Measurements from ENCODE around the gene PQBP1.
A peak's percentile ranks its signal among the peaks of the same experiment; 100 is the strongest.

PQBP1 gene

DNA sequence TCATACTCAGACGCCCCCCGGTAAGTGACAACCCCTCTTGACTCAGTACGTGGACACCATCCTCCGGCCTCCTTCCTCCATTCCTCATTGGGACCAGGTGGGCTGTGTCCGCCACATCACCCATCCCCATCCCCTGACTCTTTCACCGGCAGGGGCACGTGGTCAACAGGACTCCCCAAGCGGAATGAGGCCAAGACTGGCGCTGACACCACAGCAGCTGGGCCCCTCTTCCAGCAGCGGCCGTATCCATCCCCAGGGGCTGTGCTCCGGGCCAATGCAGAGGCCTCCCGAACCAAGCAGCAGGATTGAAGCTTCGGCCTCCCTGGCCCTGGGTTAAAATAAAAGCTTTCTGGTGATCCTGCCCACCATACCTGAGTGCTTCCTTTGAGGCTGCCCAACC, 5.0 kb downstream of the PQBP1 start:
- no peak for DNase-seq

DNA sequence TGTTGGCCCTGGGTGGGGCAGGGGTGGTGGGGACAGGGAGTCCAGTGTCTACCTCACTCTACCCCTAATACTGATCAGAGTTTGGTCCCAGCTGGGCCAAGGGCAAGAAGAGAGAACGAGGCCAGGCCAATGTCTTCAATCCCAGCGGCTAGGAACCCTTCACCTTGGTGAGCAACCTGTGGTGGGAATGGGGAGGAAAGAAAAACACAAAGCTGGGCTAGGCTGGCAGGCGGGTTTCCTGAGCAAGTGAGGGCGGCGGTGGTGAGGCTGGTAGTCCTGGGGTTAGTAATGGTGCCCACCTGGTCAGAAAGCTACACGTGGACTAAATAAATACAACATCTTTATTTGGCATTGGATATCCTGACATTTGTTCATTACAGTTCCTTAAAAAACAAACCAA, 5.6 kb downstream of the PQBP1 start:
- DNase-seq: no peak

DNA sequence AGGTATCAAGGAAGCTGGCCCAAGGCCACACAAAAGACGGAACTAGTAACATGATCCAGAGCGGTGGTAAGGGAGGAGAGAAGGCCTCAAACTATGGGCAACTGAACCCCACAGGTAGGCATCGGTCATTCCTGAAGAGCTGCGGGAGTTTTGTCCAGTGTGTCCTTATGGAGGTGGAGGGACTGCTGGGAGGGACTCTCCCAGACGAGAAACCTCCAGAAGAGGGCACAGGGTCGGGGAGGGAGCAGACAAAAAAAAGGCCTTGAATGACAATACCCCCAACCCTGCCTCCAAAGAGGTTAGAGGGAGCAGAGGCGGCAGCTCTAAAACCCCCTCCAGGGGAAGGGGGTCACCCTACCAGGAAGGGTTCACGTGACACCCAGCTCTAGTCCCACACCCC, 6.5 kb downstream of the PQBP1 start:
- DNase-seq: no peak

DNA sequence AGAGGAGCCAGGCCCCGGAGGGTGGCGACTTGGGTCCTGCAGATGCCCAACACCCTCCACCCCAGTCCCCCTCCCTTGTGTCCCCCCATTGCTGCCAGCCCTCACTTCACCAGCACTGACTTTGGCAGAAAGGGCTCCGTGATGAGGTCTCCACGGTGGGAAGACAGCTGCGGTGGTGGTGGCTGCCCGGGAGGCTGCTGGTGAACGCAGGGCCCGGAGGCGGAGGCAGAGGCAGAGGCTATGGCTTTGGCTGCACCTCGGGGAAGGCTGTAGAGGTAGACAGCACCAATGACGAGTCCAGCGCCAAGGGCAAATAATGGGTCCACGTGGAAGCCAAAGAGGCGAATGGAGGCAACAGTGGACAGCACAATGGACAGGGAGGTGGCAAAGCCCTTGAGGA, 6.9 kb downstream of the PQBP1 start:
- DNase-seq: no peak

DNA sequence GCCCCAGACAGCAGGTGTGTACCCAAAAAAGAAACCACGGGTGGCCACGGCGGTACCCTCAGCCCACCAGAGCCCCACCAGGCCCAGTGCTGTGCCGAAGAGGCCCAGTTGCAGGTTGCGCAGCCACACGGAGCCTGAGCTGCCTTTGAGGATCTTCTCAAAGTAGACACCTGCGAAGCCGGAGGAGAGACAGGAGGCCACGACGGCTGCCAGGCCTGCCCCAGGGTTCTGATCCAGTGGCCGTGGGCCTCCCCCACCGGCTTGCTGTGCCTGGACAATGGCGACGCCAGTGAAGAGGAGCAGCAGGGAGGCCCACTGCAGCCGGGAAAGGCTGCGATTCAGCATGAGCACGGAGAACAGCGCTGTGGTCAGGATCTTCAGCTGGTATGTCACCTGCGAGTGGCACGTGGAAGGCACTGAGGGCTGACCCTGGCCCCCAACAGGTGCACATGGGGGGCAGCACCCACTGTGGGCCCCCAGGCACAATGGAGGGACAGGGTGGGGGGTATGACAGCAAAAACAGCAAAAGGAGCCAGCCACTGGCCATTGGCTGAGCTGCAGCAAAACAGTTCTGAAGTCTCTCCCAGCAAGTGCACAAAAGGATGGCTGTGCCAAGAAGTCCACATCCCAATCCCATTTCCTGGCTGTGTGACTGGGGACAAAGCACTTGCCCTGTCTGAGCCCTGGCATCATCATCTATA, 7.5 kb downstream of the PQBP1 start:
- DNase-seq: no peak

DNA sequence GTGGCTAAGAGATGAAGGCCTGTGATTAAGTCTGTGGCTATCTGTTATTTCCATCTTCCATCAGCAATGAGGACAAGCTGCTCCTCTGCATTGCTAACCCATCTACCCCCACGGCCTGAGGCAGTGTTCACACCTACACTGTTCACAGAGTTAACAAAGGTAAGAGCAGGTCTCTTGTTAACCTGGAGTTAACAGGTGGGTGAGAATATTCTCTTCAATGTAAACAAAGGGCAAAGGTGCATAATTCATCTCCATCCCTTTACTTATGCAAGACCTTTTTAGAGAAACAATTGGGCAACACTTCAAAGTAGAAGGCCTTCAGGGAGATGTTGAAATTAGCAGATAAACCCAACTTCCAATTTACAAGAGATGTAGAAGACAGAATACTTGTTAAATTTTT, 10.9 kb downstream of the PQBP1 start:
- no peak for DNase-seq

DNA sequence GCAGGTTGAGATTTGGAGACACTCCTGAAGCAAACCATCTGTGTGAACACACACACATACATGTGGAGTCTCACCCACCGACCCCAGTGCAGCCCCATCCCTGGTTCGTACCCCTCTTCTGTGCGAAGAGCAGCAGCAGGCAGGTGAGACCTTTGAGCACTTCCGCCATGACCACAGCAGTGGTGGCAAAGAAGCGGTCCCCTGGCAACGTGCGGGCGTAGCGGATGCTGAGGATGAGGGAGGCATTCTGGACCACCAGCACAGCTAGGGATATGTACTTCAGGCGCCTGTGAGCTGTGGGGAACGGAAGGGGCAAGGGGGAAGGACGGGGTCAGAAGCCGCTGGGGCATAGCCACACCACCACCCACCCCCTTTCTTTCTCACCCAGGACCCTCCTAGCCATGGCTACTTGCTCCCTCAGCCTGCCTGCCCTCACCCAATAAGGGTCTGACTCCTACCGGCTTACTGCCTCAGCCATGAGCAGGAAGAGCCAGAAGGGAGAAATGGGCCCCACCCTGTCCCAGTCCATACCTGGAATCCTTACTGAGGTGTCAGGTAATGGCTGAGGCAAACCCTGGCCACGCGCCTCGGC, 12.1 kb downstream of the PQBP1 start:
- DNase-seq: no peak

DNA sequence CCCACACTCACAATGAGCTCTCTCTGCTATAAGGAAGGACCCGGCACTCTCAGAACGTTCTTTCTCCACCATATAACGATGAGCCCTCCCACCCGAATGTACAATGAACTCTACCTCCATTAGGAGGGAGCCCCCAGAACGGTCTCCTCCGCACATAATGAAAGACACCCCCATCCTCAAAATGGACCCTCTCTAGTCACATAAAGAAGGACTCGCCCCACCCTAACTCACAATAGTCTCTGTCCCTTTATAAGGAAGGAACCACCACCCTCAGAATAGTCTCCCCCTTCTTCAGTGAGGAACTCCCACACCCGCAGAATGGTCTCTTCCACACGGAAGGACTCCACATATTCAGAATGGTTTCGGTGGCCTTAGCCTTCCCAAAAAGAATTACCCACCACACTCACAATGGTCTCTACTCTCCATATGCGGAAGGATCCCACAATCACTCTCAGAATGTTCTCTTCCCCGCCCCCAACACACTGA, 13.2 kb downstream of the PQBP1 start:
- no peak for DNase-seq

DNA sequence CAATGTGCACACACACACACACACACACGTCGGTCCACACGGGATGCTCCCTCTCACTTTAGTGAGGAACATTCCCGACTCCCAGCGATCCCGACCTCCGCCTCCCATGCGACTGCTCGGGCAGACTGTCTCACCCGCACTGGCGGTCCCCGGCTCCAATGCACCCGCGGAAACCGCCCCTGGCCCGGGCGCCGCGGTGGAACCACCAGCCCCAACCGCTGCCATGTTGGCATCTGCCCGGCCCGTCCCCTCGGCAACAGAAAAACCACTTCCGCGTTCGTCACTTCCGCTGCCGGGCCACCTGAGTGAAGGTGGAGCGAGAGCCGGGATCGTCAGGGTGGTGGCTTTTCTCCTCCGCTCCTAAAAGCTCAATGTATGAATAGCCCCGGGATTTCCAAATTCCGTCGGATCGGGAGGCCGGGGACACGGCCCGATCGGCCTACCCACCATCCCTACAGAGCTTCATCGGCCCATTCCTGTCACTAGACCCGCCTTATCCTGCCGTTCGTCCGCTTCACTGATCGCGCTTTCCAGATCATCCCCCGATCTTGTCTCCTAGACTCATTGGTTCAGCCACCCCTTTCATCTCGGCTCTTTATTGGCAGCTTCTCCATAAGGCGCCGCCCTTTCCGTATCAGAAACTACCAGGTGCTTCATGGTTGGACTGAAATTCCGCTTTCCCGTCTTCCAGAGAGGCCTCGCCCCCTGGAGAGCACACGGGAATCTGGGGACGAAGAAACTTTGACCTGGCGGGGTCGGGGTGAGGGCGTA, 13.9 kb downstream of the PQBP1 start, which contains the start of gene SLC35A2:
Gene SLC35A2, minus strand, starts transcription at position 235 of the 771 bp plus-strand sequence. Its CDS starts 10 bp downstream, at position 225.
- DNase-seq: peak; percentile 87

DNA sequence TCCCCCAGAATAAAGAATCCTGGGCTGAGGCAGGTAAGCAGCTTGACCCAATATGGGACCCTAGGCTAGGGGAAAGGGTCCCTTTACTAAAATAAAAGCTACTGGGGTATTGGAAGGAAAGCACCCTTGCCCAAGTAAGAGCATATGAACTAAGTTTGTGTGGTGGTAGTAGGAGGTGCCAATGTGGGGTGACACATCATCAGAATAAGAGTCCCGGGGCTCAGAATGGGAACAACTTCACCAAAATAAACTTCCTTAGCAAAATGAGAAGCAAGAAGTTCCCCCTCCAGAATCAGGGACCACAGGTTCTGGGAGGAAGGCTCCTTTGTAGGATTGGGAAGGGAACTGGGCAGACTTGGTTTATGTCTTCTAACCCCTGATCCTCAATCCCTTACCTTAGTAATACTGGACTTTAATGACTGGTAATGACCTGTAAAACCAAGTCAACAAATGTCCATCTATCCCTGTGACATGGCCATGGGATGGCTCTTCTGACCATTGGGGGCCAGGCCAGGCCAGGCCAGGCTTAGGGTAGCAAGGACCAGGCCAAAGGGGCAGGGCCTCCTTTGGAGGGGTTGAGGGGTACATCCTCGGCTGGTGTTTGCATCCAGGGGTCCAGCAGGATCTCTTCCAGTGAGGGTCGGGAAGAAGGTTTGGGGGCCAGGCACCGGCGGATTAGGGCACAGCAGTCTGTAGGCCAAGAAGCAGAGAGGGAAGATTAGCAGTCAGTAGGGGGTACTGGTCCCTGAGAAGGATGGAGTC, 16.1 kb downstream of the PQBP1 start:
- DNase-seq: no peak

DNA sequence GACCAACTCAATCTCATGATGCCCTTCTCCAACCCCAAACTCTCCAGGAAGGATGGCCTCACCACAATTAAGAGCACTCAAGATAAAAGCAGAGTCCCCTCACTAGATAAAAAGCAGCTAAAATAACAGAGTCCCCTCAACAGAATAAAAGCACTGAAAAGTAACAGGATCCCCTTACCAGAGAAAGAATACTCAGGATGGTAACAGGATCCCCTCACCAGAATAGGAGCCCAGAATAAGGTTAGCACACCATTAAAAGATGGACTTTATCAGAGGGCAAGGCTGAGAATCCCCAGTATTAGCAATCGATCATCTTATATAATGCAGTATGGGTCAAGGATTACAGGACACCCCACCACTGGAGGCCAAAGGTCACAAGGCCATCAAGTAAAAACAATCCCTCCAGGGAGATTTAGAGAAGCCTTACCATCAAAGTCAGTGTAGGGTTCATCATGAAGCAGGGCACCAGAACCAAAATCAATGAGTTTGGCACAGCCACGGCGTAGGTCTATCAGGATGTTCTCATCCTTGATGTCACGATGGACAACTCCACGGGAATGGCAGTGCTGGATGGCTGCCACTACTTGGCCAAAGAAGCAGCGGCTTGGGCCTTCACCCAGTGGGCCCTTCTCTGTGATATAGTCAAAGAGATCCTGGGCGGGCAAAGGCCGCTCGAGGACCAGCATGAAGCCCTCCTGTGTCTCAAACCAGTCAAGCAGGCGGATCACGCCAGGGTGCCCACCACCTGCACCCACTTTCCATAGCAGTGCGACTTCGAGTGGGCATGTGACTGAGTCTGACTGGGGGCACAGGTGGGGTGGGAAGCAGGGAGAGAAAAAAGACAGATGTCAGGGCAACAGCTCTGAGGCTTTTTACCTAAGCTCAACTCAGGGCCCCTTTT, 17.1 kb downstream of the PQBP1 start:
- no peak for DNase-seq

DNA sequence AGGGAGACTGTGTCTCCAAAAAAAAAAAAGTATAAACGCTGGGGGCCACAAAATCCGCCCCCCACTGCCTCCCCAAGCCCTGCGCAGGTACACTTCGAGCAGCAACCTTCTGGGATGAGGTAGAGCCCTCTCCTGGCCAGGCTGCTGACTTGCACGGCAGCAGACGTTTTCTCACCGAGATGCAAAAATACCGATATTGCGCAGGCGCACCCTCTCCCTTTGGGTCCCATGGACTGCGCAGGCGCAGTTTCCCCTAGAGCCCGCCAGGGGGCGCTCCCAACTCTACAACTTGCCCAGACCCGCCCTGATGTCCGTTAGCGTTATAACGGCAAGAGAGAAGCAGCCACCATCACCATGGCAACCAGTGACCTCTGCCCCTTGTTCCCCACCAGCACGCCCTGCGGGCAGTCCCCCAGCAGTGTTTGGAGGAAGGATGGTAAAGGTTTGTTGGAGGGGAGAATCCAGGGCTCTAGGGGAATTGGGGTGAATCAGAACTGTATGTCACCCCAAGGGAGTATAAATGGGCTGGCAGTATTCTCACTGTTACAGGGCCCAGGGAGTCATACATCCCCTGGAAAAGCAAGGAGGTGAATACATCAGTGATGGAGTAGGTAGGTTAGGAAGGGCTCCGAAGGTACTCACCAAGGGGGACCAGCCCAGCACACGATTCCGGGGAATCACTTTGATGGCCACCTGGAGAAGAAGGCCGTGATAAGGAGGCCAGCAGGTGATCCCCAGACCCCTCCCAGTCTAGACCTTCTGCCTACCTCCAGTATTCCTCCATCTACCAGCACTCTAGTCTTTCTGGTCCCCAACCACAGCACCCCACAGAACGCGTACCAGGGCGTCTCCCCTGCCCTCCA, 19.6 kb downstream of the PQBP1 start:
- DNase-seq: peak; percentile 94

DNA sequence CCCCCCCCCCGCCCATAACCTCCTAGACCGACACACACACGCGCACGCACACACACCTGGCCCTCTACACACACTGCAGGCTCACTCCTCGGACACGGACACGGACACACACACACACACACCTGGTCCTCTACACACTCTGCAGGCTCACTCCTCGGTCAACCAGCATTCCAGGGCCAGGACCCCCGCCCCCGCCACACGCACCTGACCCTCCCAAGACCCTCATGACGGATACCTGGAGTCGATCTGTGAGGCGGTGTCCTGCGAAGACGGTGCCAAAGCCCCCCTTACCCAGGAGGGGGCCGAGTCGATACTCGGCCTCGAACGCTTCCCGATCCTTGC, 20.5 kb downstream of the PQBP1 start:
- DNase-seq: no peak

DNA sequence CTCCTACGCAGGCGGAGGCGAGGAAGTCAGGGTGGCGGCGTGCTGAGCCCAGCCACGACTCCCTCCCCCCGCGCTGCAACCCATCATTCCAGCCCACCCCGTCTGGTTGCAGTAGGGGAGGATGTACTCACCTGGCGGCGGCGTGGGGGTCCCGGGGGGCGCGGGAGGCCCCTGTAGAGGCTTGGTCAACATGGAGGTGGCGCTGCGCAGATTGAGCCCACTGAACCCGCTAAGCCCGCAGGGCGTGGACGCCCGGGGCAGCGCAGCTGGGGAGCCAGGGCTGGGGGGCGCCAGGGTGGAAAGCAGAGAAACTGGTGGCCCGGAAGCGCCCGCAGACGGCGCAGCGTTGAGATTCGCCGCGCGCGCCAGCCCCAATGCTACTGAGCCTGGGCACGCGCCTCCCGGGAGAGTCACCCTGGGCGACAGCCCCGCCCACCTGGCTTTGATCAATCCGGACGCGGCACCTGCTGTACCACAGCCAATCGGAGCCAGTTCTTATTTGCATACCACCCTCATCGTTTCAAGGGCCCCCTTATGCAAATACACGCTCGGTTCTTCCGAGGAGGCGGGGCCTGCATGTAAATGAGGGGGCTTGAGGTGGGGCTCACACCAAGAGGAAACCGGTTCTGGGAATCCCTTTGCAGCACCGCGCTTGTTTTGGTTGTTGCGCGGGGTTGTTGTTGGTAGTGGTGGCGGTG, 21.1 kb downstream of the PQBP1 start, which contains the start of gene PIM2:
Gene PIM2, minus strand, starts transcription at position 382 of the 698 bp plus-strand sequence. Its CDS starts 190 bp downstream, at position 192.
- peak; percentile 97 for DNase-seq

DNA sequence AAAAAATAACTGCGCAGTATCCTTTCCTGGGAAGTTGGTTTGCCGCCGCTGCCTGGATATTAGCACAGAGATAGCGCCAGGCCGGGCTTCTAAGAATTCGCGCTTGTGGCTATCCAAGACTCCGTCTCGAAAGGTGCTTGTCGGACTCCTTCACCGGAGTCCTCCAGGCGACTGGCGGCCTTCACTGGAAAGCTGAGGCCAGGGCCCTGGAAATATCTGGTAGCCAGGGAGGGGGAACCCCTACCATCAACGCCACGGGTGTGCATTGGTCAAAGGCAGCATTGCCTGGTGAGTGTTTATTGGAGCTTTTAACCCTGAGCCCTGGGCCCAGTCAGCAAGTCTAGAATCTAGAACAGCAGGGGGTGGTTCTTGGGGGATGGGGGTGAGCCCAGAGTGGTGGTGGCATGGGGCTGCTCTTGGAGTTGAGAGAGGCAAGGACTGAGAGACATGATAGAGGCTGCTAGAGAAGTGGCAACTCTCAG, 21.7 kb downstream of the PQBP1 start:
- no peak for DNase-seq

DNA sequence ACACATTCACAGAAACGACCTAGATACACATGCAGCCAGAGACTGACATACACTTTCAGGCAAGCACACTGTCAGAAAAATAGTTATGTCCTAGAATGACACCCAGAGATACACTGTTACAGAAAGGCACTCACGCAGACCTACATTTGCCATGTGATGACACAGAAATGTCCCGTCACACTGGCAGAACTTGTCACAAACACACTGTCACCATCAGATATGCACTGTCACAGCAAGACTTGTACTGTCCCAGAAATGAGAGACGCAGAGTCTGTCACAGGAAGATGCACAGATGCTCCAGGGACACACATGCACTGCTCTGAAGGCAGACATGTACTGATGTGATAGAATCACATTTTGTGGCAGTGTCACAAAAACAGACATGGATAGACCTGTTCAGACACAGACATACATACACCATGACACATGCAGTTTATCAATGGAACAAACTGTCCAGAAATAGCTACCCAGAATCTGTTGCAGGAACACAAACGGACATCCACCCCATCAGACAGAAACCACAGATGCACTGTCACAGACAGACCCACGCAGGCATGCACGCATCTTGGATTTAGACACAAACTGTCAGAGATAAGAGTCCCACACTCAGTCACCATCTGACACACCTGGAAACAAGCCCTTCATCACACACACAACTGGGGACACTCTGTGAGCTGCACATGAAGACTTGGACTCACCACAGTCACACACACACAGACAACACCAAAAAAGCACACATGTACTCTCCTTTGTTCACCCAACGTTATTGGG, 22.4 kb downstream of the PQBP1 start:
- DNase-seq: no peak

DNA sequence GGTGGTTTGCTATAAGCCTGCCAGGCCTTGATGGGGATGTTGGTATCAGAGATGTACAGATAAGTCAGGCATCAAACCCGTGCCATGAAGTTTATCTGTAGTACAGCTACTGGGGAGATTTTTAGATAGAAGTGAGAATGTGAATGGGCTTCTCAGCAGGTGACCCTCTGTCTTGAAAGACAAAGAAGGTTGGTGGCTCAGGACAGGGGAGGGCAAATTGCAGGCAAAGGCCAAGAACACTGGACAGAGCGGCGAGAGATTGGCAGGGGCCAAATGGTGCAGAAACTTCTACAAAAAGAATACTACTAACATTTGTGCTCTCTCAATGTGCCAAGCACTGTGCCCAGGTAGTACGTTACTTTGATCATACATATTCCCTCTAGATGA, 23.0 kb downstream of the PQBP1 start:
- DNase-seq: no peak

DNA sequence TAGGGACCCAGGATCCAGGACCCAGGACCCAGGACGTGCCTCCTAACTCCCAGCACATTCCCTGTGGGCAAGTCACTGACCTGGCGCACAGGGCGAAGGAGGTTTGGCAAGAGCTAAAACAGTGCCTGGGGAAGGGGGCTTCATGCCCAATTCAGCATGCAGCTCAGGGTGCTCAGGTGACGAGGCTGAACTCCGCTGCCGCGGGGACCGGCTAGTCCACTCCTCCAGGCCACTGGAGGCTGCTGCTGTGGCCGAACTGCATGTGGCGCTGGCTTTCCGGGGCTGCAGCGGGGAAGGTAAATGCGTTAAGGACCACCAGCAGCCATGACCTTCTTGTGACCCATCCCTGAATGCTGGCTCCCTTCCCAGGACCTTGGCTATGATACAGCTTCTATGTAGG, 26.0 kb downstream of the PQBP1 start:
- DNase-seq: no peak

DNA sequence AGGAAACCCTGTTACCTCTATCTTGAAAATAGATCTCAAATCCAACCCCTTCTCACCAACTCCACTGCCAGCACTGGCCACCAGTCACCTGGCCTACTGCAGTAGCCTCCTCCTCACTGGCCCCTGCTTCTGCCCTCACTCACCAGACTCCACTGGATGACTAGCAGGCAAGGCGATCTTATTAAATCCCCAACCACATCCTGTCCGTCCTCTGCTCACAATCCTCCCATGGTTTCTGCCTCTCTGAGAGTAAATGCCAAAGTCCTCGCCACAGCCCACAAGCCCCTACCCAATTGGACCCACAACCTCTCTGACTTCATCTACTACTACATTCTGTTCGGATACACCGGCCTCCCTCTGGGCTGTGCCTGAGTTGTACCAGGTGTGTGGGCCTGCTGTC, 26.5 kb downstream of the PQBP1 start:
- no peak for DNase-seq
